WERI-Rb-1 (cell line): ENCODE measurements around the gene TAOK3.

ENCODE experiments used
- DNase-seq: peaks from one replicate; pipeline ENCODE4 v3.0.0-alpha.2; 2020
- H3K27ac ChIP-seq: fragments of 250-450 bp; sonication (Bioruptor Pico); 2 replicates; pipeline ENCODE4 v1.5.1; 2020; ENCODE audit warnings: mild to moderate bottlenecking, moderate library complexity
- H3K27me3 ChIP-seq: fragments of 250-450 bp; sonication (Bioruptor Pico); 2 replicates; pipeline ENCODE4 v1.5.1; 2021; ENCODE audit warnings: mild to moderate bottlenecking, low read depth, moderate library complexity; ENCODE audit not compliant: insufficient read depth, severe bottlenecking
- H3K36me3 ChIP-seq: fragments of 250-450 bp; sonication (Bioruptor Pico); 2 replicates; pipeline ENCODE4 v1.5.1; 2020; ENCODE audit warnings: mild to moderate bottlenecking, moderate library complexity
- H3K4me3 ChIP-seq: 2 replicates; pipeline ENCODE4 v1.5.1; 2011; ENCODE audit warnings: low read depth, mild to moderate bottlenecking, control low read depth, low read length
- H3K9me3 ChIP-seq: fragments of 250-450 bp; sonication (Bioruptor Pico); 2 replicates; pipeline ENCODE4 v1.5.1; 2021; ENCODE audit warnings: mild to moderate bottlenecking, moderate library complexity; ENCODE audit not compliant: severe bottlenecking
- TF ChIP-seq, protein P1 (sequence below): IDR thresholded peaks from 2 replicates; pipeline ENCODE4 v1.5.1; 2011; ENCODE audit warnings: low read depth, mild to moderate bottlenecking, control low read depth, inconsistent platforms, low read length

Gene TAOK3

DNA sequence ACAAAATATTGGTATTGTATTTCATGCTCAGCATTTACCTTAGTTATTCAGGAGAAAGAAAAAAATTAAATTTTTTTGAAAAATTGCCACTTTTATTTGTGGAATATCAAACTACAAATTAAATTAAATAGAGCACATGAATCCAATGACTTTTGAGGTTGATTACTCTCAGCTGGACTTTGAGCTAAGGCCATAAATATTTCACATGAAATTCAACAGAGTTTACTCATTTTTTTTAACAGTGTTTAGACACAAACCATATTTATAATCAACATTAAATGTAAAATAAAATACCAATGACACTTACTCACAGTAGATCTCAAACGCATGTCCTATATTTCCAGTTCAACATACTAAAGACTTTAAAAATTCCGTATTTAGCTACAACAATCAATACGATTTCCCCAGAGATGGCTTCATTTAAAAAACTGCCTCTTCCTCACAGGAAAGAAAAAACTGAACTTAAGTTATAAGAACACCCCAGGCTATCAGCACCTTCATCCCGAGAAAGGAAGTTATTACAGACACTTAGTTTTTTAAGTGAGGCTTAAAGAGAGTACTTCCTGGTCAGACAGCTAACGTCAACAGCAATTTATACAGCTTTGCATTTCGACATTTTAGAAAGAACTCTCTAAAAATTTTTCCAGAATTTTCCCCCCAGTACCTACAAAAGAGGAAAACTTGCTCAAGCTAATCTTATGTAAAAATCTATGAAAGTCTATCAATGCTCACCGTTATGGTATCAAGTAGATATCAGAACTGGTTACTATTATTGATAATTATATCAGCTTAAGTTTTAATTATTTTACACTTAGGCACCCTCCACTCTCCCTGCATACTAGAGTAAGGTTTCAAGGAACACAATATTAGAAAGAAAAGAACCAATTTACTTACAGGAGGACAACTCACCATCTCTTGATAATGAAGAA, 13.8 kb downstream of the TAOK3 start:
- no peaks in the 10 kb centered on the region for H3K36me3 ChIP-seq
- TF ChIP-seq, protein P1, sequence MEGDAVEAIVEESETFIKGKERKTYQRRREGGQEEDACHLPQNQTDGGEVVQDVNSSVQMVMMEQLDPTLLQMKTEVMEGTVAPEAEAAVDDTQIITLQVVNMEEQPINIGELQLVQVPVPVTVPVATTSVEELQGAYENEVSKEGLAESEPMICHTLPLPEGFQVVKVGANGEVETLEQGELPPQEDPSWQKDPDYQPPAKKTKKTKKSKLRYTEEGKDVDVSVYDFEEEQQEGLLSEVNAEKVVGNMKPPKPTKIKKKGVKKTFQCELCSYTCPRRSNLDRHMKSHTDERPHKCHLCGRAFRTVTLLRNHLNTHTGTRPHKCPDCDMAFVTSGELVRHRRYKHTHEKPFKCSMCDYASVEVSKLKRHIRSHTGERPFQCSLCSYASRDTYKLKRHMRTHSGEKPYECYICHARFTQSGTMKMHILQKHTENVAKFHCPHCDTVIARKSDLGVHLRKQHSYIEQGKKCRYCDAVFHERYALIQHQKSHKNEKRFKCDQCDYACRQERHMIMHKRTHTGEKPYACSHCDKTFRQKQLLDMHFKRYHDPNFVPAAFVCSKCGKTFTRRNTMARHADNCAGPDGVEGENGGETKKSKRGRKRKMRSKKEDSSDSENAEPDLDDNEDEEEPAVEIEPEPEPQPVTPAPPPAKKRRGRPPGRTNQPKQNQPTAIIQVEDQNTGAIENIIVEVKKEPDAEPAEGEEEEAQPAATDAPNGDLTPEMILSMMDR, result no peak
- H3K4me3 ChIP-seq, result no peak overlapping the region
- no peak overlapping the region for H3K27ac ChIP-seq
- H3K27me3 ChIP-seq, result no peaks in the 10 kb centered on the region
- no peak for DNase-seq
- no peaks in the 10 kb centered on the region for H3K9me3 ChIP-seq

DNA sequence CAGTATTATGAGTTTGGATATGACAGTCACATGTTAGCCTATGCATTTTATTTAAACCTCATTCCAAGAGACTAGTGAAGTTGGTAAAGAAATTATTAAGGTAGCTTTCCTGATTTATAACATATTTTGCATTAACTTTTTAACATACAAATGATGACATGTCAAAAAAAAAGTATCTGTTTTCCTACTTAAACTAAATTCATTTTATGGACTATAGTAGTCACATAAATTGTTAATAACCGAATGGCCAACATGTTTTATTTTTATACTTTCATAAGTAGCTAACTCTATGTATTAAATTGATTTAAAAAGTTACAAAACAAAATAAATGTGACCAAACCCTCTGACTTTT, 14.7 kb downstream of the TAOK3 start:
- TF ChIP-seq, protein P1, result no peak
- H3K27me3 ChIP-seq, result no peaks in the 10 kb centered on the region
- DNase-seq, result no peak
- H3K4me3 ChIP-seq, result no peak overlapping the region
- no peaks in the 10 kb centered on the region for H3K9me3 ChIP-seq
- H3K36me3 ChIP-seq, result no peaks in the 10 kb centered on the region
- H3K27ac ChIP-seq, result no peak overlapping the region

DNA sequence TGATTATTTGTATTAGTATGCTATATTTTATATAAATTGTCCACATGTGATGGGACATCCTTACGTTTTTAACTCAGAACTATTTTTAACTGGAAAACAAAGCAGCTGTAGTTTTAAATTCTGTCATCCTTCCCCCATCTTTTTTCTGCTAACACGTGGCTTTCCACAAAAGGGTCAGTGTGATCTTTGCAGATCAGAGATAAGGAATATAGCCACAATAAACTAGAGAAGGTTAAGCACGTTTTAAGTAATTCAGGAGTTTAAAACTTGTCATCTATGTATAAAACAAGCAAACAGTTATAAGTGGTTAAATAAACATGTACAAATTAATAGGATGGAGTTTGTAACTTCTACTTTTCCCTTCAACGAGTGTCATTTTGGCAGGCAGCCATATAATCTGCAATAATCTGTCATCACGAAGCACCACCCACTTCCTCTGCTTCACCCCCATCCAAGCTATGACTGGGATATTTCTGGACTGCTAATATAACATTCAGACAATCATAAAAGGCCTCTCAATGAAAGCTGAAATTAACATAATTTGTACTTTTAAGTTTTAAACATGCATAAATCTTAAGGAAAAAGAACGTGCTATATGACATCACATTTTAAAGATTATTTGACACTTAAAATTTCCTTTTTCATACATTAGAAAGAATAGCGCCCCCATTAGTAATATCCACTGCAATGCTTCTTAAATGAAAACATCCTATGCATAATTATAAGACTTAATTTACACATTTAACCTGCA, 15.3 kb downstream of the TAOK3 start:
- no peak overlapping the region for H3K4me3 ChIP-seq
- no peak for DNase-seq

DNA sequence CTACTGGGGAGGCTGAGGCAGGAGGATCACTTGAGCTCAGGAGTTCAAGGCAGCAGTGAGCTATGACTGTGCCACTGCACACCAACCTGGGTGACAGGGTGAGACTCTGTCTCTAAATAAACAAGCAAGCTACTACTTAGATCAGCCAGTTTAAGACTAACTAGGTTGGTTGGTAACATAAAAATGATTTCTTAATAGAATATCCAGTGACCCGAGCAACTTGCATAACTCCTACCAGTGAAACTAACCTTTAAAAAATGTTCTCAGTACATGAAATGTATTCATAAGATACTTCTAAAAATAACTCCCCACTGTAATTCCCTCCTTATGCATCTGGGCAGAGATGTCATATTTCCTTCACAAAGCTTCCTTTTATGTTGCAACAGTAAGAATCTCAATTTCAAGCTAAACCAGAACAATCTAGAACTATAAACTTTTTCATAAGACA, 15.9 kb downstream of the TAOK3 start:
- H3K27ac ChIP-seq, result no peak overlapping the region
- H3K9me3 ChIP-seq, result no peaks in the 10 kb centered on the region
- DNase-seq, result no peak
- H3K36me3 ChIP-seq, result no peaks in the 10 kb centered on the region
- H3K27me3 ChIP-seq, result no peaks in the 10 kb centered on the region
- TF ChIP-seq, protein P1, result no peak
- H3K4me3 ChIP-seq, result no peak overlapping the region

More for the DNA sequence above, 15.3 kb downstream of the TAOK3 start:
- H3K9me3 ChIP-seq, result no peaks in the 10 kb centered on the region
- no peaks in the 10 kb centered on the region for H3K27me3 ChIP-seq
- TF ChIP-seq, protein P1, result no peak
- no peaks in the 10 kb centered on the region for H3K36me3 ChIP-seq
- H3K27ac ChIP-seq, result no peak overlapping the region

DNA sequence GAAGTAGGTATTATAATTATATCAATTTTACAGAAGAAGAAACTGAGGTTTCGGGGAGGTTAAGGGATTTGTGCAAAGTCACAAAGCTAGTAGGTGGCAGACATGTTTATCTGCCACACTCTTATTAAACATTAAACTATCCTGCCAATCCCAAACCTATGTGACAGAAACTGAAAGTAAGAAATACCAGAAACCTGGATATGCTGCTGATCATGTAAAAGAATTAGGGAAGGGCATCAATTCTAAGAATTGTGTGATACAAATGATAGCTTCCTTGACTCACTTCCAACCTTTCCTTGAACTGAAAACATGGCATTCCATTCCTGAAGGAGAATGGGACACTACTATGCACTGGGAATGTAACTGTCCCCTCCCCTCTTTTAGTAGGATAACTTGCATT, 16.9 kb downstream of the TAOK3 start:
- DNase-seq, result no peak
- H3K9me3 ChIP-seq, result no peaks in the 10 kb centered on the region
- H3K27me3 ChIP-seq, result no peaks in the 10 kb centered on the region
- TF ChIP-seq, protein P1, result no peak
- no peaks in the 10 kb centered on the region for H3K36me3 ChIP-seq
- H3K4me3 ChIP-seq, result no peak overlapping the region
- no peak overlapping the region for H3K27ac ChIP-seq
